OCI-LY1 (cell line): Measurements from ENCODE around the gene TREML4.

Source experiments
- H2AFZ ChIP-seq: fragments of 200-600 bp; sonication (generic), shearing (Covaris generic); 2 replicates; pipeline ENCODE4 v1.6.0; 2014; ENCODE audit warnings: antibody characterized with exemption, mild to moderate bottlenecking, low read length
- H3F3A ChIP-seq: fragments of 200-600 bp; sonication (generic), shearing (Covaris generic); 2 replicates; pipeline ENCODE4 v1.6.0; 2014; ENCODE audit warnings: mild to moderate bottlenecking, antibody characterized with exemption, low read length, moderate library complexity; ENCODE audit not compliant: insufficient read depth
- H3K27ac ChIP-seq: fragments of 200-600 bp; sonication (generic); 2 replicates; pipeline ENCODE4 v1.5.1; 2014; ENCODE audit warnings: low read length, mixed run types, mild to moderate bottlenecking, low read depth; ENCODE audit not compliant: poor library complexity, severe bottlenecking
- H3K27me3 ChIP-seq: fragments of 200-600 bp; sonication (generic); 2 replicates; pipeline ENCODE4 v1.6.0; 2014; ENCODE audit warnings: antibody characterized with exemption, mild to moderate bottlenecking, low read length, moderate library complexity; ENCODE audit not compliant: insufficient read depth
- H3K36me3 ChIP-seq: fragments of 200-600 bp; sonication (generic); 2 replicates; pipeline ENCODE4 v1.6.1; 2014; ENCODE audit warnings: mild to moderate bottlenecking, antibody characterized with exemption, low read length, moderate library complexity, mixed read lengths; ENCODE audit not compliant: insufficient read depth
- H3K4me1 ChIP-seq: fragments of 200-600 bp; sonication (generic); 2 replicates; pipeline ENCODE4 v1.5.1; 2014; ENCODE audit warnings: mild to moderate bottlenecking, low read length, moderate library complexity; ENCODE audit not compliant: insufficient read depth, severe bottlenecking
- H3K4me2 ChIP-seq: fragments of 200-600 bp; sonication (generic), shearing (Covaris generic); 2 replicates; pipeline ENCODE4 v1.6.1; 2014; ENCODE audit warnings: low read length
- H3K4me3 ChIP-seq: fragments of 200-600 bp; sonication (generic); 2 replicates; pipeline ENCODE4 v1.5.1; 2014; ENCODE audit warnings: low read length, low read depth, mild to moderate bottlenecking, mixed read lengths; ENCODE audit not compliant: poor library complexity, severe bottlenecking
- H3K79me2 ChIP-seq: fragments of 200-600 bp; shearing (Covaris generic); 2 replicates; pipeline ENCODE4 v1.6.1; 2016; ENCODE audit warnings: mixed run types, low read length, mixed read lengths; ENCODE audit not compliant: insufficient read depth
- H3K9ac ChIP-seq: fragments of 200-600 bp; sonication (generic), shearing (Covaris generic); 2 replicates; pipeline ENCODE4 v1.6.1; 2014; ENCODE audit warnings: mild to moderate bottlenecking, low read length, mixed read lengths
- H3K9me2 ChIP-seq: fragments of 200-600 bp; sonication (generic), shearing (Covaris generic); 2 replicates; pipeline ENCODE4 v1.6.1; 2014; ENCODE audit warnings: low read depth, mild to moderate bottlenecking, low read length, mixed read lengths
- H3K9me3 ChIP-seq: fragments of 200-600 bp; shearing (Covaris generic); 2 replicates; pipeline ENCODE4 v1.6.1; 2014; ENCODE audit warnings: low read length, mixed read lengths
- H4K20me1 ChIP-seq: fragments of 200-600 bp; sonication (generic), shearing (Covaris generic); 2 replicates; pipeline ENCODE4 v1.6.0; 2016; ENCODE audit warnings: mild to moderate bottlenecking, low read length; ENCODE audit not compliant: insufficient read depth
- EZH2 ChIP-seq: fragments of 200-600 bp; sonication (generic), shearing (Covaris generic); IDR thresholded peaks from 2 replicates; pipeline ENCODE4 v1.8.0; 2017; ENCODE audit warnings: borderline replicate concordance, mixed run types, mild to moderate bottlenecking, antibody characterized with exemption, low read length, moderate library complexity, mixed read lengths
- TF ChIP-seq, protein P1 (sequence below): fragments of 200-600 bp; sonication (generic), shearing (Covaris generic); IDR thresholded peaks from 2 replicates; pipeline ENCODE4 v1.5.1; 2017; ENCODE audit warnings: mild to moderate bottlenecking, antibody characterized with exemption, low read length, moderate library complexity, mixed read lengths

Gene TREML4

GRCh38 chr6:41257369-41258195, 29.4 kb downstream of the TREML4 start:
- no peak overlapping the region for H3K27ac ChIP-seq
- no peaks in the 10 kb centered on the region for H4K20me1 ChIP-seq
- H2AFZ ChIP-seq, result no peak overlapping the region
- H3K4me1 ChIP-seq, result no peaks in the 10 kb centered on the region
- no peak overlapping the region for H3K9ac ChIP-seq
- H3K9me2 ChIP-seq, result no peaks in the 10 kb centered on the region
- no peaks in the 10 kb centered on the region for H3F3A ChIP-seq
- no peaks in the 10 kb centered on the region for H3K36me3 ChIP-seq
- TF ChIP-seq EZH2, result no peak
- TF ChIP-seq, protein P1, sequence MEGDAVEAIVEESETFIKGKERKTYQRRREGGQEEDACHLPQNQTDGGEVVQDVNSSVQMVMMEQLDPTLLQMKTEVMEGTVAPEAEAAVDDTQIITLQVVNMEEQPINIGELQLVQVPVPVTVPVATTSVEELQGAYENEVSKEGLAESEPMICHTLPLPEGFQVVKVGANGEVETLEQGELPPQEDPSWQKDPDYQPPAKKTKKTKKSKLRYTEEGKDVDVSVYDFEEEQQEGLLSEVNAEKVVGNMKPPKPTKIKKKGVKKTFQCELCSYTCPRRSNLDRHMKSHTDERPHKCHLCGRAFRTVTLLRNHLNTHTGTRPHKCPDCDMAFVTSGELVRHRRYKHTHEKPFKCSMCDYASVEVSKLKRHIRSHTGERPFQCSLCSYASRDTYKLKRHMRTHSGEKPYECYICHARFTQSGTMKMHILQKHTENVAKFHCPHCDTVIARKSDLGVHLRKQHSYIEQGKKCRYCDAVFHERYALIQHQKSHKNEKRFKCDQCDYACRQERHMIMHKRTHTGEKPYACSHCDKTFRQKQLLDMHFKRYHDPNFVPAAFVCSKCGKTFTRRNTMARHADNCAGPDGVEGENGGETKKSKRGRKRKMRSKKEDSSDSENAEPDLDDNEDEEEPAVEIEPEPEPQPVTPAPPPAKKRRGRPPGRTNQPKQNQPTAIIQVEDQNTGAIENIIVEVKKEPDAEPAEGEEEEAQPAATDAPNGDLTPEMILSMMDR, result no peak
- no peaks in the 10 kb centered on the region for H3K79me2 ChIP-seq
- no peaks in the 10 kb centered on the region for H3K27me3 ChIP-seq
- no peak overlapping the region for H3K4me2 ChIP-seq
- no peaks in the 10 kb centered on the region for H3K9me3 ChIP-seq
- no peak overlapping the region for H3K4me3 ChIP-seq

DNA sequence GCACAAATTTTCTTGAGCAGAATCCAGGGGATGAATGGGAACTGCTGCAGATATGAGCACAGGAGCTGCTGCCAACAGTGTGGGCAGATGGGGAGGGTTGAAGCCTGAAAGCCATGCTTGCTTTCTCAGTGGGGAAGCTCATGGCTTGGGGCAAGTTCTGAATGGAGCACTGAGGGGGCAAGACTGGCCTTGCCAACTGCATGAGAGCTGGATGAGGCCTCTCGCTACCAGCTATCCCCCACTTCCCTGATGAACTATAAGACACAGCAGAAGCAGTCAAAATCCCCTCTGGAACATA, 30.0 kb downstream of the TREML4 start:
- H3K4me2 ChIP-seq, result no peak overlapping the region

GRCh38 chr6:41262401-41262800, 34.3 kb downstream of the TREML4 start:
- Histone ChIP-seq H3K9me3 (no peaks in the 10 kb centered on the region), H3F3A (no peaks in the 10 kb centered on the region), H3K36me3 (no peaks in the 10 kb centered on the region), H3K4me3 (no peak overlapping the region), H3K9me2 (no peaks in the 10 kb centered on the region), H3K4me1 (no peaks in the 10 kb centered on the region), H3K27ac (no peak overlapping the region), H3K79me2 (no peaks in the 10 kb centered on the region), H4K20me1 (no peaks in the 10 kb centered on the region), H3K4me2 (no peak overlapping the region), H3K9ac (no peak overlapping the region), H3K27me3 (no peaks in the 10 kb centered on the region), H2AFZ (no peak overlapping the region)
- TF ChIP-seq, protein P1, result no peak
- TF ChIP-seq EZH2, result no peak

More for the DNA sequence above, 30.0 kb downstream of the TREML4 start:
- Histone ChIP-seq H3K4me1 (no peaks in the 10 kb centered on the region), H3K27me3 (no peaks in the 10 kb centered on the region), H3K36me3 (no peaks in the 10 kb centered on the region), H3K27ac (no peak overlapping the region), H3K4me3 (no peak overlapping the region), H3K79me2 (no peaks in the 10 kb centered on the region), H3K9me3 (no peaks in the 10 kb centered on the region), H4K20me1 (no peaks in the 10 kb centered on the region), H3K9ac (no peak overlapping the region), H3F3A (no peaks in the 10 kb centered on the region), H2AFZ (no peak overlapping the region), H3K9me2 (no peaks in the 10 kb centered on the region)
- no peak for TF ChIP-seq EZH2
- TF ChIP-seq, protein P1, result no peak
